ENCODE data around the gene PCED1B.

Gene PCED1B

DNA sequence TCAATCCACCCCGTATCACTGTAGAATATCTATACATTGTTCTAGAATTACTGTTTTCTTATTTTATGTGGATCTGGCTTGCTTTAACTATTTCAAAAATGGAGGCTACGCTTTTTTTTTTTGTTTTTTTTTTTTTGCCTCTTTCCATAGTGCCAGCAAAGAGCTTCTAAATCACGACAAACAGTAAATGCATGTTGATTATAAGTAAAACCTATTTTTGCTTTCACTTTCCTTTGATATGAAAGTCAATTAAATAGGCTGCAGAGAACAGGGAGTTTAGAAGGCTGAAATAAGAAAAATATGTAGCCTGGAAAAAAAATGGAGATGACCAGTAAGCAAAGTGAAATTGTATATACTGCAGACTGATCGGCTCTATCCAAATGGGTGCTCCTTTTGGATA, 112.6 kb downstream of the PCED1B start:
- TF ChIP-seq CTCF (IDR thresholded peaks at IDR 0.05) = no peak

GRCh38 chr12:47193066-47193465, 113.6 kb downstream of the PCED1B start:
- TF ChIP-seq CTCF (IDR thresholded peaks at IDR 0.05) = no peak

DNA sequence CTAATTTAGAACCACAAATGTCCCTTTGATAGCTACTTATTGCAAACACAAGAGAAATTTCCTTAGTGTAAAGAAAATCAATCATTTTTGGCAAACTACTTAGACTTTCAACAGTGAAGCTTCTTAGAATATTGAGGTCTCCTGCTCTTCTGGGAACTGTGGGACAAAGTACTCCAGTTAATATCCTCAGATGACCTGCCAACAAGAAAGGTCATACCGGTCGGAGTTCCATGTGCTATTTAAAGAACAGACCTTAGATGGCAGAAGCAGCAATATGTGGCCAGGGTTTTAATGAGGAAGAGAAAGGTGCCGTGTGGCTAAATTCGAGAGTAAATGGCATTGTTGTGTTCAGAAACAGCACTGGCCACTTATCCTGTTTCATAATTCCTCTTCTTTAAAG, 115.1 kb downstream of the PCED1B start:
- TF ChIP-seq CTCF (IDR thresholded peaks at IDR 0.05) = no peak

DNA sequence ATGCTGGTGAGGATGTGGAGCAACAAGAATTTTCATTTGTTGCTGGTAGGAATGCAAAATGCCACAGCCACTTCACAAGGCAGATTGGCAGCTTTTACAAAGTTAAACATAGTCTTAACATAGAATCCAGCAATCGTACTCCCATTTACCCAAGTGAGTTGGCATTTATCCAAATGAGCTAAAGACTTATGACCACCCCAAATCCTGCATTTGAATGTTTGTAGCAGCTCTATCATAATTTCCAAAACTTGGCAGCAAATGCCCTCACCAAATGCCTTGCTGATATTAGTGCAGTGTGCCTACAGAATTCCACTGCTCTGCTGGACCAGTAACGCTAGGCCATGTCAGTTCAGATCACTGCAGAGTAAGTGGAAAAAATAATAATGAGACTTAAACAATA, 121.0 kb downstream of the PCED1B start:
- TF ChIP-seq CTCF (IDR thresholded peaks at IDR 0.05) = no peak

- TF ChIP-seq CTCF (IDR thresholded peaks at IDR 0.05) = no peak
Observed at GRCh38 chr12:47202176-47202575, 122.8 kb downstream of the PCED1B start.

DNA sequence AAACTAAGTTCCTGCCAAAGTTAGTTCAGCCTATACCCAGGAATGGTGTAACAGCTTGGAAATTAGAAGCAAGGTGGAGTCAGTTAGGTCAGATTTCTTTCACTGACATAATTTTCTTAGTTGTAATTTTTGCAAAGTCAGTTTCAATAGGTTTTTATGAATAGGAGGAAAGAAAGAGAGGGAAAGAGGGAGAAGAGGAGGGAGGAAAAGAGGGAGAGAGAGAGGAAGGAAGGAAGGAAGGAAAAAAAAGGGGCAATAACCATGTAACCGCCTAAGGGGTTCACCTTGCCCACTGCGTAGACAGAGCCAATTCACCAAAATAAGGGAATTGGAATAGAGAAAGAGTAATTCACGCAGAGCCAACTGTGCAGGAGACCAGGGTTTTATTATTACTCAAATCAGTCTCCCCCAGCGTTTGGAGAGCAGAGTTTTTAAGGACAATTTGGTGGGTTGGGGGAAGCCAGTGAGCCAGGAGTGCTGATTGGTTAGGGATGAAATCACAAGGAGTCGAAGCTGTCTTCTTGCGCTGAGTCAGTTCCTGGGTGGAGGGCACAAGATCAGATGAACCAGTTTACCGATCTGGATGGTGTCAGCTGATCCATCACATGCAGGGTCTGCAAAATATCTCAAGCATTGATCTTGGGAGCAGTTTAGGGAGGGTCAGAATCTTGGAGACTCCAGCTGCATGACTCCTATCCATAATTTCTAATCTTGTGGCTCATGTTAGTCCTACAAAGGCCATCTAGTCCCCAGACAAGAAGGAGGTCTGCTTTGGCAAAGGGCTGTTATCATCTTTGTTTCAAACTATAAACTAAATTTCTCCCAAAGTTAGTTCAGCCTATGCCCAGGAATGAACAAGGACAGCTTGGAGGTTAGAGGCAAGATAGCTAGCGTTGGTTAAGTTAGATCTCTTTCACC, 126.4 kb downstream of the PCED1B start:
- no peak for TF ChIP-seq CTCF (IDR thresholded peaks at IDR 0.05)

GRCh38 chr12:47206450-47207339, 127.3 kb downstream of the PCED1B start:
- TF ChIP-seq CTCF (IDR thresholded peaks at IDR 0.05) = no peak
